ENCODE results near the gene AGBL1. TPM values are rescaled to one million over a fixed set of nuclear protein-coding genes. Genes with fewer than 3 reads are reported as not detected.

The AGBL1 gene
- total and polyA plus RNA-seq, 2 experiments from 2014 or later = 0.03 TPM; not detected in 1

DNA sequence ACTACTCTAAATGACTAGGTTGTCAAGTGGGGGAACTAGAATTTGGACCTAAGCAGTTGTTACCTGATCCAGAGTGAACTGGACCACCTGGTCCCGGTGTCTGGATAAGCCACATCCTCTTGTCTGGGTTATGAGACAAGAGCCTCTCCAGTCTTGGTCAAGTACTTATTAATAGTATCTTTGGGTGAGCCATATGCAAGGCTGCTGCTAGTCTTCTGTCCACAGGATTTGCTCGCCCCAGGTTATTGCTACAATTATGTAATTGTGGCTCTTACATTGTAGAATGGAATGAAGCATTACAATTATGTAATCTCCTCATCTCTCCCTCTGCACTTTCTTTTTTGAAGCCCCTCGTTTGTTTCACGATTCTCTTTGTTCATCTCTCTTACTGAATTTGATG is 24.0 kb upstream of the AGBL1 start:
- ATAC-seq = no peak
- Mint-ChIP-seq H3K4me3 (no peak overlapping the region), H3K36me3 (ENCODE audit: low read depth) (no peaks in the 10 kb centered on the region), H3K27me3 (ENCODE audit: insufficient read depth, low read depth, poor library complexity) (no peaks in the 10 kb centered on the region), H3K9me3 (no peaks in the 10 kb centered on the region; the same call in 2 of the 3 replicates), H3K4me1 (peaks cover 11% of the 10 kb centered on the region; the same call in 2 of the 3 replicates), H3K27ac (no peak overlapping the region)
- Histone ChIP-seq H3K36me3 (ENCODE audit: insufficient read depth) (no peaks in the 10 kb centered on the region), H4K20me1 (replicated peaks; ENCODE audit: insufficient read depth) (no peaks in the 10 kb centered on the region), H3K9me2 (ENCODE audit: insufficient read depth) (peaks cover 9% of the 10 kb centered on the region), H2AFZ (no peak overlapping the region), H3K27me3 (ENCODE audit: insufficient read depth) (no peaks in the 10 kb centered on the region), H3K4me2 (no peak overlapping the region), H3K4me3 (no peak overlapping the region), H3K4me1 (ENCODE audit: insufficient read depth) (peaks cover 5% of the 10 kb centered on the region; the same call in 1 of the 2 replicates), H3K79me2 (replicated peaks; ENCODE audit: insufficient read depth) (no peaks in the 10 kb centered on the region), H3F3A (replicated peaks; ENCODE audit: low read depth) (no peaks in the 10 kb centered on the region), H3K27ac (ENCODE audit: low read depth) (no peak overlapping the region)
- TF ChIP-seq, protein P1, sequence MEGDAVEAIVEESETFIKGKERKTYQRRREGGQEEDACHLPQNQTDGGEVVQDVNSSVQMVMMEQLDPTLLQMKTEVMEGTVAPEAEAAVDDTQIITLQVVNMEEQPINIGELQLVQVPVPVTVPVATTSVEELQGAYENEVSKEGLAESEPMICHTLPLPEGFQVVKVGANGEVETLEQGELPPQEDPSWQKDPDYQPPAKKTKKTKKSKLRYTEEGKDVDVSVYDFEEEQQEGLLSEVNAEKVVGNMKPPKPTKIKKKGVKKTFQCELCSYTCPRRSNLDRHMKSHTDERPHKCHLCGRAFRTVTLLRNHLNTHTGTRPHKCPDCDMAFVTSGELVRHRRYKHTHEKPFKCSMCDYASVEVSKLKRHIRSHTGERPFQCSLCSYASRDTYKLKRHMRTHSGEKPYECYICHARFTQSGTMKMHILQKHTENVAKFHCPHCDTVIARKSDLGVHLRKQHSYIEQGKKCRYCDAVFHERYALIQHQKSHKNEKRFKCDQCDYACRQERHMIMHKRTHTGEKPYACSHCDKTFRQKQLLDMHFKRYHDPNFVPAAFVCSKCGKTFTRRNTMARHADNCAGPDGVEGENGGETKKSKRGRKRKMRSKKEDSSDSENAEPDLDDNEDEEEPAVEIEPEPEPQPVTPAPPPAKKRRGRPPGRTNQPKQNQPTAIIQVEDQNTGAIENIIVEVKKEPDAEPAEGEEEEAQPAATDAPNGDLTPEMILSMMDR (conservative IDR thresholded peaks at IDR 0.05; ENCODE audit: low read depth in 2 of 2) = no peak
- TF ChIP-seq CREB1 (CRISPR knock-in tag; IDR thresholded peaks at IDR 0.05; ENCODE audit: low read depth) (no peak), ZNF114 (CRISPR knock-in tag; IDR thresholded peaks at IDR 0.05) (no peak), ZNF331 (CRISPR knock-in tag; IDR thresholded peaks at IDR 0.05; ENCODE audit: low read depth) (no peak), NANOG (IDR thresholded peaks at IDR 0.05; ENCODE audit: borderline replicate concordance) (no peak), EZH2 (IDR thresholded peaks at IDR 0.05; ENCODE audit: low read depth, unreplicated experiment) (no peak), JUNB (IDR thresholded peaks at IDR 0.05; ENCODE audit: unreplicated experiment) (no peak), POLR2AphosphoS5 (IDR thresholded peaks at IDR 0.05; ENCODE audit: low read depth) (no peak), STAT1 (IDR thresholded peaks at IDR 0.05; ENCODE audit: unreplicated experiment) (no peak)
- TF ChIP-seq, protein P2, sequence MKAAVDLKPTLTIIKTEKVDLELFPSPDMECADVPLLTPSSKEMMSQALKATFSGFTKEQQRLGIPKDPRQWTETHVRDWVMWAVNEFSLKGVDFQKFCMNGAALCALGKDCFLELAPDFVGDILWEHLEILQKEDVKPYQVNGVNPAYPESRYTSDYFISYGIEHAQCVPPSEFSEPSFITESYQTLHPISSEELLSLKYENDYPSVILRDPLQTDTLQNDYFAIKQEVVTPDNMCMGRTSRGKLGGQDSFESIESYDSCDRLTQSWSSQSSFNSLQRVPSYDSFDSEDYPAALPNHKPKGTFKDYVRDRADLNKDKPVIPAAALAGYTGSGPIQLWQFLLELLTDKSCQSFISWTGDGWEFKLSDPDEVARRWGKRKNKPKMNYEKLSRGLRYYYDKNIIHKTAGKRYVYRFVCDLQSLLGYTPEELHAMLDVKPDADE (IDR thresholded peaks at IDR 0.05) = no peak
- TF ChIP-seq, protein P3, sequence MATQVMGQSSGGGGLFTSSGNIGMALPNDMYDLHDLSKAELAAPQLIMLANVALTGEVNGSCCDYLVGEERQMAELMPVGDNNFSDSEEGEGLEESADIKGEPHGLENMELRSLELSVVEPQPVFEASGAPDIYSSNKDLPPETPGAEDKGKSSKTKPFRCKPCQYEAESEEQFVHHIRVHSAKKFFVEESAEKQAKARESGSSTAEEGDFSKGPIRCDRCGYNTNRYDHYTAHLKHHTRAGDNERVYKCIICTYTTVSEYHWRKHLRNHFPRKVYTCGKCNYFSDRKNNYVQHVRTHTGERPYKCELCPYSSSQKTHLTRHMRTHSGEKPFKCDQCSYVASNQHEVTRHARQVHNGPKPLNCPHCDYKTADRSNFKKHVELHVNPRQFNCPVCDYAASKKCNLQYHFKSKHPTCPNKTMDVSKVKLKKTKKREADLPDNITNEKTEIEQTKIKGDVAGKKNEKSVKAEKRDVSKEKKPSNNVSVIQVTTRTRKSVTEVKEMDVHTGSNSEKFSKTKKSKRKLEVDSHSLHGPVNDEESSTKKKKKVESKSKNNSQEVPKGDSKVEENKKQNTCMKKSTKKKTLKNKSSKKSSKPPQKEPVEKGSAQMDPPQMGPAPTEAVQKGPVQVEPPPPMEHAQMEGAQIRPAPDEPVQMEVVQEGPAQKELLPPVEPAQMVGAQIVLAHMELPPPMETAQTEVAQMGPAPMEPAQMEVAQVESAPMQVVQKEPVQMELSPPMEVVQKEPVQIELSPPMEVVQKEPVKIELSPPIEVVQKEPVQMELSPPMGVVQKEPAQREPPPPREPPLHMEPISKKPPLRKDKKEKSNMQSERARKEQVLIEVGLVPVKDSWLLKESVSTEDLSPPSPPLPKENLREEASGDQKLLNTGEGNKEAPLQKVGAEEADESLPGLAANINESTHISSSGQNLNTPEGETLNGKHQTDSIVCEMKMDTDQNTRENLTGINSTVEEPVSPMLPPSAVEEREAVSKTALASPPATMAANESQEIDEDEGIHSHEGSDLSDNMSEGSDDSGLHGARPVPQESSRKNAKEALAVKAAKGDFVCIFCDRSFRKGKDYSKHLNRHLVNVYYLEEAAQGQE (IDR thresholded peaks at IDR 0.05; ENCODE audit: unreplicated experiment) = no peak
- TF ChIP-seq, protein P4, sequence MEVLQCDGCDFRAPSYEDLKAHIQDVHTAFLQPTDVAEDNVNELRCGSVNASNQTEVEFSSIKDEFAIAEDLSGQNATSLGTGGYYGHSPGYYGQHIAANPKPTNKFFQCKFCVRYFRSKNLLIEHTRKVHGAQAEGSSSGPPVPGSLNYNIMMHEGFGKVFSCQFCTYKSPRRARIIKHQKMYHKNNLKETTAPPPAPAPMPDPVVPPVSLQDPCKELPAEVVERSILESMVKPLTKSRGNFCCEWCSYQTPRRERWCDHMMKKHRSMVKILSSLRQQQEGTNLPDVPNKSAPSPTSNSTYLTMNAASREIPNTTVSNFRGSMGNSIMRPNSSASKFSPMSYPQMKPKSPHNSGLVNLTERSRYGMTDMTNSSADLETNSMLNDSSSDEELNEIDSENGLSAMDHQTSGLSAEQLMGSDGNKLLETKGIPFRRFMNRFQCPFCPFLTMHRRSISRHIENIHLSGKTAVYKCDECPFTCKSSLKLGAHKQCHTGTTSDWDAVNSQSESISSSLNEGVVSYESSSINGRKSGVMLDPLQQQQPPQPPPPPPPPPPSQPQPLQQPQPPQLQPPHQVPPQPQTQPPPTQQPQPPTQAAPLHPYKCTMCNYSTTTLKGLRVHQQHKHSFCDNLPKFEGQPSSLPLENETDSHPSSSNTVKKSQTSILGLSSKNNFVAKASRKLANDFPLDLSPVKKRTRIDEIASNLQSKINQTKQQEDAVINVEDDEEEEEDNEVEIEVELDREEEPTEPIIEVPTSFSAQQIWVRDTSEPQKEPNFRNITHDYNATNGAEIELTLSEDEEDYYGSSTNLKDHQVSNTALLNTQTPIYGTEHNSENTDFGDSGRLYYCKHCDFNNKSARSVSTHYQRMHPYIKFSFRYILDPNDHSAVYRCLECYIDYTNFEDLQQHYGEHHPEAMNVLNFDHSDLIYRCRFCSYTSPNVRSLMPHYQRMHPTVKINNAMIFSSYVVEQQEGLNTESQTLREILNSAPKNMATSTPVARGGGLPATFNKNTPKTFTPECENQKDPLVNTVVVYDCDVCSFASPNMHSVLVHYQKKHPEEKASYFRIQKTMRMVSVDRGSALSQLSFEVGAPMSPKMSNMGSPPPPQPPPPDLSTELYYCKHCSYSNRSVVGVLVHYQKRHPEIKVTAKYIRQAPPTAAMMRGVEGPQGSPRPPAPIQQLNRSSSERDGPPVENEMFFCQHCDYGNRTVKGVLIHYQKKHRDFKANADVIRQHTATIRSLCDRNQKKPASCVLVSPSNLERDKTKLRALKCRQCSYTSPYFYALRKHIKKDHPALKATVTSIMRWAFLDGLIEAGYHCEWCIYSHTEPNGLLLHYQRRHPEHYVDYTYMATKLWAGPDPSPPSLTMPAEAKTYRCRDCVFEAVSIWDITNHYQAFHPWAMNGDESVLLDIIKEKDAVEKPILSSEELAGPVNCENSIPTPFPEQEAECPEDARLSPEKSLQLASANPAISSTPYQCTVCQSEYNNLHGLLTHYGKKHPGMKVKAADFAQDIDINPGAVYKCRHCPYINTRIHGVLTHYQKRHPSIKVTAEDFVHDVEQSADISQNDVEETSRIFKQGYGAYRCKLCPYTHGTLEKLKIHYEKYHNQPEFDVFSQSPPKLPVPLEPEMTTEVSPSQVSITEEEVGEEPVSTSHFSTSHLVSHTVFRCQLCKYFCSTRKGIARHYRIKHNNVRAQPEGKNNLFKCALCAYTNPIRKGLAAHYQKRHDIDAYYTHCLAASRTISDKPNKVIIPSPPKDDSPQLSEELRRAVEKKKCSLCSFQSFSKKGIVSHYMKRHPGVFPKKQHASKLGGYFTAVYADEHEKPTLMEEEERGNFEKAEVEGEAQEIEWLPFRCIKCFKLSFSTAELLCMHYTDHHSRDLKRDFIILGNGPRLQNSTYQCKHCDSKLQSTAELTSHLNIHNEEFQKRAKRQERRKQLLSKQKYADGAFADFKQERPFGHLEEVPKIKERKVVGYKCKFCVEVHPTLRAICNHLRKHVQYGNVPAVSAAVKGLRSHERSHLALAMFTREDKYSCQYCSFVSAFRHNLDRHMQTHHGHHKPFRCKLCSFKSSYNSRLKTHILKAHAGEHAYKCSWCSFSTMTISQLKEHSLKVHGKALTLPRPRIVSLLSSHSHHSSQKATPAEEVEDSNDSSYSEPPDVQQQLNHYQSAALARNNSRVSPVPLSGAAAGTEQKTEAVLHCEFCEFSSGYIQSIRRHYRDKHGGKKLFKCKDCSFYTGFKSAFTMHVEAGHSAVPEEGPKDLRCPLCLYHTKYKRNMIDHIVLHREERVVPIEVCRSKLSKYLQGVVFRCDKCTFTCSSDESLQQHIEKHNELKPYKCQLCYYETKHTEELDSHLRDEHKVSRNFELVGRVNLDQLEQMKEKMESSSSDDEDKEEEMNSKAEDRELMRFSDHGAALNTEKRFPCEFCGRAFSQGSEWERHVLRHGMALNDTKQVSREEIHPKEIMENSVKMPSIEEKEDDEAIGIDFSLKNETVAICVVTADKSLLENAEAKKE (CRISPR knock-in tag; IDR thresholded peaks at IDR 0.05) = no peak
- no peak for DNase-seq (ENCODE audit: low spot score)

All from GM23338 (cell line).